IPS-18a (cell line): Measurements from ENCODE around the gene PTTG1IP2.

Experiments
- H3K27ac ChIP-seq: one replicate; pipeline ENCODE4 v1.5.1; 2013; ENCODE audit warnings: low read length
- H3K27me3 ChIP-seq: one replicate; pipeline ENCODE4 v1.6.1; 2013; ENCODE audit warnings: mild to moderate bottlenecking, low read length; ENCODE audit not compliant: control insufficient read depth, insufficient read depth
- H3K36me3 ChIP-seq: one replicate; pipeline ENCODE4 v1.6.1; 2013; ENCODE audit warnings: low read depth, low read length; ENCODE audit not compliant: control insufficient read depth
- H3K4me1 ChIP-seq: one replicate; pipeline ENCODE4 v1.6.1; 2013; ENCODE audit warnings: low read depth, low read length; ENCODE audit not compliant: control insufficient read depth
- H3K4me3 ChIP-seq: one replicate; pipeline ENCODE4 v1.5.1; 2013; ENCODE audit warnings: low read length
- H3K9ac ChIP-seq: one replicate; pipeline ENCODE4 v1.6.1; 2013; ENCODE audit warnings: mild to moderate bottlenecking, low read length, moderate library complexity
- H3K9me3 ChIP-seq: one replicate; pipeline ENCODE4 v1.6.1; 2013; ENCODE audit warnings: low read depth, low read length; ENCODE audit not compliant: control insufficient read depth

The PTTG1IP2 gene

DNA sequence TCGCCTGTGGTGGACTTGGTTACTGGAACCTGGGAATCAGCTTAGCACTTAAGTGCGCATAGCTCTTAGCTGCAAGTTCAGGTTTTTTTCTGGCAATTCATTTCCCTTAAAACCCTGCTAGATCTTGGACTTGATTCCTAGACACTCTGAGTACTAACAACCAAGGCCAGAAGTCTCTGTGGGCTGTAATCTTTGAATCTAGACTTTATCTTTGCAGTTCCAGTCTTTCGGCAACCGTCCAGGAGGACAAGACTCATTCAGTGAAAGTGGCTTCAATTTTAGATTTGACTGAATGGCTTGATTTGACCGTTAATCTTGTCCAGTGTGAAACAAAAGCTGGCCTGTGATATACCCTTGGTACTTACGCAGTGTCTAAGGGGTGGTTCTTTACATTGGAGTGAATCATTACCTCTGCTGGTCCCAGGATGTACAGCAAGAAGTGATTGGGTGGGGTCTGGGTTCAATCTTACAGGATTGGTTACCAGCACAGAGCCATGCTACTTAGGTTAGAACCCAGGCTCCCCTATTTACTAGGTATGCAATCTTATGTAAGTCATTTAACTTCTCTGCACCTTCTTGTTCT is 16.4 kb downstream of the PTTG1IP2 start:
- no peak overlapping the region for H3K27ac ChIP-seq
- H3K27me3 ChIP-seq, result no peaks in the 10 kb centered on the region
- H3K9ac ChIP-seq, result no peak overlapping the region
- no peaks in the 10 kb centered on the region for H3K36me3 ChIP-seq
- no peaks in the 10 kb centered on the region for H3K9me3 ChIP-seq
- no peak overlapping the region for H3K4me3 ChIP-seq
- no peaks in the 10 kb centered on the region for H3K4me1 ChIP-seq

- H3K9me3 ChIP-seq, result no peaks in the 10 kb centered on the region
- H3K27ac ChIP-seq, result no peak overlapping the region
- H3K27me3 ChIP-seq, result no peaks in the 10 kb centered on the region
- no peak overlapping the region for H3K4me3 ChIP-seq
- H3K9ac ChIP-seq, result no peak overlapping the region
- no peaks in the 10 kb centered on the region for H3K36me3 ChIP-seq
- H3K4me1 ChIP-seq, result no peaks in the 10 kb centered on the region
These were observed 18.4 kb downstream of the PTTG1IP2 start for GRCh38 chr7:90487808-90488207.

- H3K27ac ChIP-seq, result no peak overlapping the region
- H3K4me3 ChIP-seq, result no peak overlapping the region
- H3K9ac ChIP-seq, result no peak overlapping the region
- H3K4me1 ChIP-seq, result no peaks in the 10 kb centered on the region
- no peaks in the 10 kb centered on the region for H3K27me3 ChIP-seq
- no peaks in the 10 kb centered on the region for H3K36me3 ChIP-seq
- H3K9me3 ChIP-seq, result no peaks in the 10 kb centered on the region
These were observed 18.8 kb downstream of the PTTG1IP2 start for GRCh38 chr7:90488220-90488619.

GRCh38 chr7:90492250-90492649 is 22.8 kb downstream of the PTTG1IP2 start:
- Histone ChIP-seq H3K4me1 (no peaks in the 10 kb centered on the region), H3K9ac (no peak overlapping the region), H3K36me3 (no peaks in the 10 kb centered on the region), H3K4me3 (no peak overlapping the region), H3K9me3 (no peaks in the 10 kb centered on the region), H3K27me3 (no peaks in the 10 kb centered on the region), H3K27ac (no peak overlapping the region)

DNA sequence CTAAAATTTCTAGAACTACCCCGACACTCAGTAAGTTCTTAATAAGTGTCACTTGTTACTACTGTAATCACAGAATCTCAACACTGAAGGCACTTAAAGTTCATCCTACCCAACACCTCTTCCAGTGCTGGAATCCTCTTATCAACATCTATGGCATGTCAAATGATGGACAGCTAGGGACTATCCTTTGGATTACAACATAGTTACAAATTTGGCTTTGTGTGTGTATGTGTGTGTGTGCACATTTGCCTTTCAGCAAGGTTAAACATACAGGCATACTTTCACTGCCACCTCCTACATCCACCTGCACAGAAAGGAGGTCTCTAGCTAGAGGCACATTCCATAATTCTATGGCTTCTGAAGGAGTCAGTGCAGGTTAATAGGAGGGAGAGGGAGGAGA is 25.8 kb downstream of the PTTG1IP2 start:
- Histone ChIP-seq H3K4me3 (no peak overlapping the region), H3K9me3 (no peaks in the 10 kb centered on the region), H3K4me1 (no peaks in the 10 kb centered on the region), H3K27me3 (no peaks in the 10 kb centered on the region), H3K9ac (no peak overlapping the region), H3K36me3 (no peaks in the 10 kb centered on the region), H3K27ac (no peak overlapping the region)

DNA sequence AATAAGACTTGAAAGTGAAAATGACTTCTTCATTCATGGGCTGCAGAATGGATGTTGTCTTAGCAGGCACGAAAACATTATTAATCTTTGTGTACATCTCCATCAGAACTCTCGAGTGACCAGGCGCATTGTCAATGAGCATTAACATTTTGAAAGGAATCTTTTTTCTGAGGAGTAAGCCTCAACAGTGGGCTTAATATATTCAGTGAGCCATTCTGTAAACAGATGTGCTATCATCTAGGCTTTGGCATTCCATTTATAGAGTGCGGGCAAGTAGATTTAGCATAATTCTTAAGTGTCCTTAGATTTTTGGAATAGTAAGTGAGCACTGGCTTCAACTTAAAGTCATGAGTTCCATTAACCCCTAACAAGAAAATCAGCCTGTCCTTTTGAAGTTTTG is 33.1 kb downstream of the PTTG1IP2 start:
- H3K27me3 ChIP-seq, result no peaks in the 10 kb centered on the region
- no peak overlapping the region for H3K9ac ChIP-seq
- H3K27ac ChIP-seq, result no peak overlapping the region
- H3K4me3 ChIP-seq, result no peak overlapping the region
- no peaks in the 10 kb centered on the region for H3K4me1 ChIP-seq
- H3K36me3 ChIP-seq, result no peaks in the 10 kb centered on the region
- no peaks in the 10 kb centered on the region for H3K9me3 ChIP-seq

GRCh38 chr7:90503367-90503766 is 33.9 kb downstream of the PTTG1IP2 start:
- Histone ChIP-seq H3K4me3 (no peak overlapping the region), H3K36me3 (no peaks in the 10 kb centered on the region), H3K4me1 (no peaks in the 10 kb centered on the region), H3K9ac (no peak overlapping the region), H3K9me3 (no peaks in the 10 kb centered on the region), H3K27ac (no peak overlapping the region), H3K27me3 (no peaks in the 10 kb centered on the region)

DNA sequence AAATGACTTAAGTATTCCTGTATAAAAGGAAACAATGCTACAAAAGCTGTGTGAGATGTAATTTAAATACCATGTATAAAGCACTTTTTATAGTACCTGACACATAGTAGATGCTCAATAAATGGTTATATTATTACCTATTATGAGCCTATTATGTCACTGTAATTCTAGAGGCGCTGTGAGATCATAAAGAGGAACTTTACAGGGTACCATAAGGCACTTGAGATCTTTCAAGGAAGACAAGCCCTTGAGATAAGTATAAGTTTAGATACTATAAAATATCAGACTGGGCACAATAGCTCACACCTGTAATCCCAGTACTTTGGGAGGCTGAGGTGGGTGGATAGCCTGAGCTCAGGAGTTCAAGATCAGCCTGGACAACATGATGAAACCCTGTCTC is 38.3 kb downstream of the PTTG1IP2 start:
- Histone ChIP-seq H3K27ac (no peak overlapping the region), H3K4me3 (no peak overlapping the region), H3K4me1 (no peaks in the 10 kb centered on the region), H3K36me3 (no peaks in the 10 kb centered on the region), H3K27me3 (no peaks in the 10 kb centered on the region), H3K9ac (no peak overlapping the region), H3K9me3 (no peaks in the 10 kb centered on the region)

DNA sequence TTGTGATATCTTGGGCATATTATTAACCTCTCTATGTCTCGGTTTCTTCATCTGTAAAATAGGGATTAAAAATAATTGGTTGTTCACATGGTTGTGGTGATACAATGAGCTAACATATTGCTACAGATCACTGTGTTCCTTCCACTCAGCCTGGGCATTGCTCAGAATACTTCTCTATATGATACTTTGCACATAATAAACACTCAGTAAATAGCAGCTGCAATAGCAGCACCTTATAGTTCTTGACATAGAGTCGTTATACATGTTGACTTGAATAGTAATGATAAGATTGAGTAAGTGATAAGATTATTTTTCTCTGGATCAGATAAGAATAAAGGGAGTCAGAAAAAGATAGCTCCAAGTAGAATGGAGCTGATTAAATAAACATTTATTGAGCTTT is 42.3 kb downstream of the PTTG1IP2 start:
- H3K4me1 ChIP-seq, result no peaks in the 10 kb centered on the region
- no peak overlapping the region for H3K9ac ChIP-seq

DNA sequence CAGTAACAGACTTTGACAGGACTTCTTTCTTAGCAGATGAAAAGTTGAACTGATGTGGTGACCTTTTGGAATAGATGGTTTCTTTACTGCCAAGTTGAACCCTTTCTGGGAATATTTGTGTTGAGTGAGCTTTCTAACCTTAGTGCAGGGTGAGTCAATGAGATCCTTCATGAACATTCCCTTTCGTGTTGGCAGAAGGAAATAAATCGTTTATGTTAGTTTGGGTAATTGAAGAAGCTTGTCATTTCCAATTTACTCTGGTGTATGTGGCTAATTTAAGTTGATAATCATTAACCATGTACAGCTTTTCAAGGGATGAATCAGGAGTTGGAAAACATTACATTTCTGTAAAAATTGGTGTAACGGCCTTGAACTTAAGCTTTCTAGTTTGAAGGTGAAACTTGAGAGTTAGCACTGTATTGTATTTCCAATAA is 43.4 kb downstream of the PTTG1IP2 start:
- H3K27ac ChIP-seq, result no peak overlapping the region
- H3K9me3 ChIP-seq, result no peaks in the 10 kb centered on the region
- H3K27me3 ChIP-seq, result no peaks in the 10 kb centered on the region
- H3K36me3 ChIP-seq, result no peaks in the 10 kb centered on the region
- no peak overlapping the region for H3K4me3 ChIP-seq
- H3K4me1 ChIP-seq, result peaks cover 7% of the 10 kb centered on the region
- no peak overlapping the region for H3K9ac ChIP-seq

More for the DNA sequence above, 42.3 kb downstream of the PTTG1IP2 start:
- Histone ChIP-seq H3K36me3 (no peaks in the 10 kb centered on the region), H3K27me3 (no peaks in the 10 kb centered on the region), H3K4me3 (no peak overlapping the region), H3K27ac (no peak overlapping the region), H3K9me3 (no peaks in the 10 kb centered on the region)

DNA sequence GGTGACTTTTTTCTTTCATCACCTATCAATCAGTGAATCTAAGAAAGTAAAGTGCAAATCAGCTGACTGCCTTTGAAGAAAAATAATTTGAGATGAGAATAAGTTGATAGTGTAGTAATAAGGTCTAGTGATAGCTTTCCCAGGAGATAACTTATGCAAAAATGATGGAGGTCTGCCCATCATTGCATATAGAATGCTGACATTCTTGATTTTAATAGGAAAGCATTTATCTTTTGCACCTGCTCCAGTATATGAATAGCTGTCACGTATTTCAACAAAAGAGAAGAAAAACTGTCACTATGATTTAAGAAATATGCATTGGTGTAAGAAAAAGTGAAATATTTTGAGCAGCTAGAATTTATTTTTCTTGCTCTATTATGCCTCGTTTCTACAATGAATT is 46.8 kb downstream of the PTTG1IP2 start:
- Histone ChIP-seq H3K9me3 (no peaks in the 10 kb centered on the region), H3K36me3 (no peaks in the 10 kb centered on the region), H3K9ac (no peak overlapping the region), H3K4me1 (peaks cover 35% of the 10 kb centered on the region), H3K27ac (no peak overlapping the region), H3K4me3 (no peak overlapping the region), H3K27me3 (no peaks in the 10 kb centered on the region)

GRCh38 chr7:90518630-90519029 is 49.2 kb downstream of the PTTG1IP2 start:
- H3K27me3 ChIP-seq, result no peaks in the 10 kb centered on the region
- no peak overlapping the region for H3K4me3 ChIP-seq
- no peak overlapping the region for H3K27ac ChIP-seq
- H3K9ac ChIP-seq, result no peak overlapping the region
- no peaks in the 10 kb centered on the region for H3K9me3 ChIP-seq
- no peaks in the 10 kb centered on the region for H3K36me3 ChIP-seq
- peaks cover 35% of the 10 kb centered on the region for H3K4me1 ChIP-seq
